Activated CD4-positive, alpha-beta T cell treated with anti-CD3 and anti-CD28 coated beads for 48 hours (primary cell): Measurements from ENCODE around the gene TRIAP1.
A peak's percentile ranks its signal among the peaks of the same experiment; 100 is the strongest.
"Not testable (repeated sequence)": the region's sequence is repeated elsewhere in the genome, so short reads cannot be mapped to it uniquely, and the experiment has no call there.

ENCODE experiments used
- DNase-seq: peaks from one replicate; pipeline ENCODE4 v3.0.0-alpha.2; 2020

TRIAP1 gene

DNA sequence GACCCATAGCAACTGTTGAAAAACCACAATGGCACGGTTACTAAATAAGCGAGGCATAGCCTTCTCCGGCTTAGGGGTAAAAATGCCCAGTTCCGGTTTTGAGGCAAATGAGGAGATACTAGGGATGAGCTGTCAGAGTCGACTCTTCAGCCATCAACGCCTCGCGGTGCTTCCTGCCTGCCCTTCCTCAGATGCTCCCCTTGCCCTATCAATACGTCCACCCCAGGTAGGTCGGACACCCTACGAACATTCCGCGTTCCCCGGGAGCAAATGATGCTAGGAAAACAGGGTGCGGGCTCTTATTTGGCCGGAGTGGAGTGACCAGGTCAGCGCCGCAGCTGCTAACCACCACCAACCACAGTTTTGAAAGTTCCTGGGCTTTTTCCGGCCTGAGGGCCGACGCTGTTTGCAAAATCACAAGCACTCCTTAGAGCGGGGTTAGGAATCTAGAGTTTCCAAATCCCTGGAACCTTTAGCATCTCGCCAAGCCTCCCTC, 22.2 kb upstream of the TRIAP1 start:
- DNase-seq: peak; percentile 43

DNA sequence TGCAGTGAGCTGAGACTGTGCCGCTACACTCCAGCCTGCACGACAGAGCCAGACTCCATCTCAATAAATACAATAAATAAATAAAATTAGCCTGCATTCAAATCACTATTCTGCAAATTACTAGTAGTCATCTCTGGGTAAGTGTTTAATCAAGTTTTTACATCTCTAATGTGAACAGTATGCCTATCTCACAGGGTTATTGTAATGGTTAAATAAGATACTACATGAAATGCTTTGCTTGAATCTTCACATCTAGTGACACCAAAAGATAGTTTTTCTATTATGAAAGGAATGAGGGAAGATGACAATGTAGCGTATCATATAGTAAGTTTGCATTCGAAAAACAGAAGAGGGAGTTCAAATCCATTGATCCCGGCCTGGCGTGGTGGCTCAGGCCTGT, 21.3 kb upstream of the TRIAP1 start:
- DNase-seq: no peak

- DNase-seq: peak; percentile 61
Observed at GRCh38 chr12:120466560-120467315, 20.6 kb upstream of the TRIAP1 start.

DNA sequence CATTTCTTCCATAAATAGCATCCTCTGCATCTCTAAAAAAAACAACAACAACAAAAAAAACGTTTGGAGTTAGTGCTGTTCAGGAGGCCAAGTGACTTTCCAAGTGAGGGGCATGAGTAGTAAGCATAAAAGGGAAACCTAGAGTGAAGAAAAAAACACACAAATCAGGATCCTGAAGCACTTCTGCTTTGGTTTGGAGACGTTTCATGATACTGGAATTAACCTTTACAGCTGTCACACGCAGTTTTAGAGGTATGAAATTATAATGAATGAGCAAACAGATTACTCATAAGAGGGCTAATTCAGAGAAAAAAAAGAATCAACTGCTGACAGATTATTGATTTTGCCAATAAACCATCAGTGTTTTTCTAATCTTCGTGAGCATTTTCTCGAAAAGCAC, 19.6 kb upstream of the TRIAP1 start:
- DNase-seq: no peak

DNA sequence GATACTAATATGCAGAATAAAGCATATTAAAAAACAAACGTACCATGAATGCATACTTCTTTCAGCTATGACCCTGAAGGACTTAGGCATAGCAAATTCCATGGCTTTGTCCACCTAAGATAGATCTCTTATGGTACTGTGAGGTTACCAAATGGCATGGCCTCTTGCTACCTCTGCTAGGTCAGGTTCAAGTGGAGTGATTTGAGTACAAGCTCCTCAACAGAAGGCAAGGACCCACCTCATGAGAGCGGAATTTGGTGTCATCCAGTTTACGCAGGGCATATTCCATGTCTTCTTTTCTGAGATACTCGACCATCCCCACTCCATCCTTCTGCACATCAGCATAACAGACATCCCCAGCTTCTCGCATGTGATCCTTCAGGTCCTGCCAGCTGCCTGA, 17.5 kb upstream of the TRIAP1 start:
- DNase-seq: no peak

DNA sequence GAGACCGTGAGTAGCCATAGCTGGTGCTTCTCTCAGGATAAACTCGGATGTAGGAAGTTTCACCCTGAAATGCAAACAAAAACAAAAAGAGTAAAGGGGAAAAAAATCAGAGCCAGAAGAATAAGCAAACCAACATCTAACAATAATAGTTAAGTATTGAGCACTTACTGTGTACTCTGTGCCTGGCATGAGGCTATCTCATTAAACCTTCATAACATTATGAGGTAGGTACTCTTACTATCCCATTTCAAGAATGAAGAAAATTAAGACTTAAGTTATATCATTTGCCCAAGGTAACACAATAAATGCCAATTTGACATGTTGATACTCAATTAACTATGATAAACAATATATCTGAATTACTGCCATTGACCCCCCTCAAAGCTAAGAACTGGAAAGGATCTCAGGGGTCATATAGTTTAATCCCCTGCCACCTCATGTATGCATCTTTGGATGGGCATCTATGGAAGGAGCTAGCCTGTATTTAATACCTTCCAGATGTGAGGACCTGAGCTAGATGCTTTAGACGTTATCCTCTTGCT, 16.0 kb upstream of the TRIAP1 start:
- DNase-seq: no peak

- no peak for DNase-seq
Observed at GRCh38 chr12:120460157-120460556, 14.0 kb upstream of the TRIAP1 start.

DNA sequence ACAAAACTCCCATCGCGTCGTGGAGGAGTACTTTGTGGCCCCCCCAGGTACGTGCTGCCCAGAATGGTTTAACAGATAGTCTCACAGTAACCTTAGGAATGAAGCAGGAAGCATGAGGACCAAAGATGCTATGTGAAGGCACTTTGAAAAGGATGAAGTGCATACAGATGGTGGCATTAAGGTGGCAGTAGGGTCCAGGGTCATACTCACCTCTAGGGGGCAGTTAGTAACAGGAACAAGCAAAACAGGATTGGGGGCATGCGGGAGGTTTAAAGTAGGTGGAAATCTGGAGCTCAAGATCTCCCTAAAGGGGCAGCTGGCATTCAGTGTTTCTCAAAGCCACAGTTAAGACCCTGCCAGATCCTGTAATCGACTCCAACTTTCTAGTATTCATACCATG, 10.9 kb upstream of the TRIAP1 start:
- DNase-seq: no peak

DNA sequence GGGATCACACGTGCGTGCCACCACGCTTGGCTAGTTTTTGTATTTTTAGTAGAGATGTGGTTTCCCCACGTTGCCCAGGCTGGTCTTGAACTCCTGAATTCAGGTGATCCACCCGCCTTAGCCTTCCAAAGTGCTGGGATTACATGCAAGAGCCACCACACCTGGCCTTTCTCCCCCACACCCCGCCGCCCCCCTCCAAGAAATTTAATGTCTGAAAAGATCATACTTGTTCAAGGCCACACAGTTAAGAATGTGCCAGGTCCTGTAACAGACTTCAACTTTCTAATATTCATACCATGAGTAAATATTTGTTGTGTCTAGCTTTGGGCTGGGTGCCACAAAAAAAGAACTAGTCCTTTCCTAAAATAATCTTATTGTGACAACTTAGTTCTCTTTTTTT, 9.1 kb upstream of the TRIAP1 start:
- DNase-seq: no peak

DNA sequence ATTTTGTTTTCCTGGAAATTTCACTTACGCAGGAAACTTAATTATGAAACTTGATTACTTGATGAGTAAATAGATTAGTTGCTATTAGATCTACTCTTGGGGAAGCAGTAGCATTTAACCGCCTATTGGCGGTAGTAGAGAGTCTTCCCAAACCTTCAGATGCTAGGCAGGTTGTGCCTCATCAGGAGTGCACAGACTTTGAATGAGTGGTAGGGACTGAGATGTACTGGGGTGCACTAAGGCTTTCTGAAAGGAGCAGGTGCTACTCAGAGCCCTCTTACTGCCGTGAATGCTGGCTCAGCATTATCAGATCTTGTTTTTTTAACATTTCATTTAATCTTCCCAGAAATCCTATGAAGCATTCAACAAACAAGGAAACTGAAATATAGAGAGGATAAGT, 7.8 kb upstream of the TRIAP1 start:
- peak; percentile 29 for DNase-seq

- no peak for DNase-seq
Observed at GRCh38 chr12:120453060-120453750, 7.0 kb upstream of the TRIAP1 start.

DNA sequence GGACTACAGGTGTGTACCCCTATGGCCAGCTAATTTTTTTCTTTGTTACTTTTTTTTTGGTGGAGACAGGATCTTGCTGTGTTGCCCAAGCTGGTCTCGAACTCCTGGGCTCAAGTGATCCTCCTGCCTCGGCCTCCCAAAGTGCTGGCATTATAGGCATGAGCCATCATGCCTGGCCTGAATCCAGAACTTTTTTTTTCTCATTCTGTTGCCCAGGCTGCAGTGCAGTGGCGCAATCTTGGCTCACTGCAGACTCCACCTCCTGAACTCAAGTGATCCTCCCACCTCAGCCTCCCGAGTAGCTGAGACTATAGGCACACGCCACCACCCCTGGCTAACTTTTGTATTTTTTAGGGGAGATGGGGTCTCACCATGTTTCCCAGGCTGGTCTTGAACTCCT, 6.3 kb upstream of the TRIAP1 start:
- DNase-seq: not testable (repeated sequence)

- DNase-seq: no peak
Observed at GRCh38 chr12:120447992-120448391, 1.8 kb upstream of the TRIAP1 start.

DNA sequence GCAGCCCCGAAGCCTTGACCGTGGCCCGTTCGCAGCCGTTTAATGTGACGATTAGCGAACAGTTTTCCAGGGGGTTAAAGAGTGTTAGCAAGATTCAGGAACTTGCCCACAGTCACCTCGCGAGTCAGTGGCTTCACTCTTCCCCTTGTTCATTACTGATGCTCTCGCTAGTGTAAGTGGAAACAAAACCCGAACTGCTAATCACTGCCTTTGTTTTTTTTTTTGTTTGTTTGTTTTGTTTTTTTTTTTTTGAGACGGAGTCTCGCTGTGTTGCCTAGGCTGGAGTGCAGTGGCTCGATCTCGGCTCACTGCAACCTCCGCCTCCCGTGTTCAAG, 627 bp upstream of the TRIAP1 start:
- DNase-seq: not testable (repeated sequence)

- no peak for DNase-seq
Observed at GRCh38 chr12:120444676-120445075, 1.5 kb downstream of the TRIAP1 start.

GRCh38 chr12:120439646-120440247, 6.4 kb downstream of the TRIAP1 start:
- DNase-seq: peak; percentile 84

DNA sequence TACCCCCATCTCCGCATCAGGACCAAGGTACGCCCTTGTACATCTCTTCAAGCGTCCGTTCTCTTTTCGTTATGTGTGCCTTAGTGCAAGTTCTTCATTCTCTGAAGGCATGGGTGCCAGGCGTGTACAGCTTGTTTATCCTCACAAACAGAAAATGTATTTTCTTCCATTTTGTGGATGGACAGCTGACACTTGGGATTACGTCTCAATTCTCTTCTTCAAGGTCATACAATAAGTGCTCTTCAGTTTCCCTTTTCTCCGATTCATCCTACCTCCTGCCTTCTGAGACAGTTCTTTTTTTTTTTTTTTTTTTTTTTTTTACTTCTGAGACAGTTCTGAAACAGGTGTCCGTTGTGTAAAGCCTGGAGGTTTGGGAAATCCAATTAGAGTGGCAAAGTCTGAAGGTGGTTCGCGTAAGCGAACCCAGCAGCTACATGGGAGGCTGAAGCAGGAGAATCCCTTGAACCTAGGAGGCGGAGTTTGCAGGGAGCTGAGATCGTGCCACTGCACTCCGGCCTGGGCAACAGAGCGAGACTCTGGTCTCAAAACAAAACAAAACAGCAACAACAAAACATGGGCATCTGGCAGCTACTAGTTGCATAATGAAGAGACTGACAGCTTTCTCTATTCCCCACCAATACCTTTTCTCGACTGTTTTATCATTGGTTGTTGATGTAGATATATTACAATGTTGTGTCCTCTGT, 7.5 kb downstream of the TRIAP1 start:
- no peak for DNase-seq

- DNase-seq: peak; percentile 99
Observed at GRCh38 chr12:120437735-120438494, 8.3 kb downstream of the TRIAP1 start, which contains the start of gene COX6A1. COX6A1 (plus strand) TSS chr12:120438113; CDS start chr12:120438127, 14 bp downstream.

- DNase-seq: no peak
Observed at GRCh38 chr12:120432772-120433525, 13.2 kb downstream of the TRIAP1 start.

GRCh38 chr12:120429368-120429767, 16.8 kb downstream of the TRIAP1 start:
- DNase-seq: no peak

- DNase-seq: no peak
Observed at GRCh38 chr12:120428597-120429229, 17.5 kb downstream of the TRIAP1 start.
